ENCODE results near the gene MACC1. TPM values are rescaled to one million over a fixed set of nuclear protein-coding genes. Genes with fewer than 3 reads are reported as not detected.
"Not testable (repeated sequence)": the region's sequence is repeated elsewhere in the genome, so short reads cannot be mapped to it uniquely, and the experiment has no call there.

The MACC1 gene
- total RNA-seq, 1 donor from 2014 or later: 0.13 TPM

- intact Hi-C loops (cut with DNase I): no loop called here
- DNase-seq (ENCODE audit: low spot score): no peak
Observed at GRCh38 chr7:20188567-20188966, 28.6 kb downstream of the MACC1 start.

GRCh38 chr7:20187850-20188249 is 29.3 kb downstream of the MACC1 start:
- DNase-seq (ENCODE audit: low spot score); intact Hi-C loops (cut with DNase I): not testable (repeated sequence)

- DNase-seq (ENCODE audit: low spot score): no peak
- intact Hi-C loops (cut with DNase I): no loop called here
Observed at GRCh38 chr7:20185988-20186387, 31.2 kb downstream of the MACC1 start.

GRCh38 chr7:20183086-20183485 is 34.1 kb downstream of the MACC1 start:
- intact Hi-C loops (cut with DNase I): no loop called here
- no peak for DNase-seq (ENCODE audit: low spot score)

DNA sequence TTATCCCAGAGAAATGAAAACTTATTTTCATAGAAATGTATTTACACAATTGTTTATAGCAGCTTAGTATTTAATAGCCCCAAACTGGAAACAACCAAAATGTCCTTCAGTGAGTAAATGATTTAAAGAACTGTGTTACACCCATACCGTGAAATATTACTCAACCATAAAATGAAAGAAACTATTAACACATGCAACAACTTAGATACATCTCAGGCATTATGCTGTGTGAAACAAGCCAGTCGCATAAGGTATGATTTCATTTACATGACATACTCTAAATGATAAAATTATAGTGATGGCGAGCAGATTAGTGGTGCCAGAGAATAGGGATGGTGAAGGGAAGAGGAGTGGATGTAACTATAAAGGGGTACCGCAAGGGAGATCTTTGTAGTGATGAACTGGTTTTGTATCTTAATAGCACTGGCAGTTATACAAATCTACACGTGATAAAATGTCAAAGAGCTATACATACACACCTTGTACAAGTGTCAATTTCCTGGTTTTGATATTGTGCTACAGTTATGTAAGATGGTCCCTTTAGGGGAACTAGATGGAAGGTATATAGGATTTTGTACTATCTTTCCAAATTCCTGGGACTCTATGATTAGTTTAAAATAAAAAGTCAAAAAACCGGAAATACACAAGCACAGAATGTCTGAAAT is 40.5 kb downstream of the MACC1 start:
- no peak for DNase-seq (ENCODE audit: low spot score)
- intact Hi-C loops (cut with DNase I): no loop called here

DNA sequence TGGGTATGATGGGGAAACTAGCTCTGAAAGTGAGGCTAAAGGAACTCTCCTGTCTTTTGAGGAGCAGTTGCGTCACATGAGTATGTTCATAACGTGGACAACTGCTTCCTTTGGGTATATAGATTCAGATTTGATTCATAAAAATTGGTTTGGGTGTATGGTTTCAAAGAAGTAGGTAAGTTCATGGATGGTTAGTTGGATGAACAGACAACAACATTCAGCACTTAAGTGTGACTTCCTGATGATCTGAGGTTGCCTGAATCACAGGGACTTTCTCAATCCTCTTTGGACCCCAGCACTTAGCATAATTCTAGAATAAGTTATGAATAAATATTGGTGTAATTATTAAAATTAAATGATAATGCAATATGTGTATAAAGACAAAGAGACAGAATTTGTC is 43.4 kb downstream of the MACC1 start:
- intact Hi-C loops (cut with DNase I): no loop called here

GRCh38 chr7:20172736-20173334 is 44.3 kb downstream of the MACC1 start:
- DNase-seq (ENCODE audit: low spot score): no peak
- intact Hi-C loops (cut with DNase I): no loop called here

More for the DNA sequence above, 43.4 kb downstream of the MACC1 start:
- DNase-seq (ENCODE audit: low spot score): no peak

DNA sequence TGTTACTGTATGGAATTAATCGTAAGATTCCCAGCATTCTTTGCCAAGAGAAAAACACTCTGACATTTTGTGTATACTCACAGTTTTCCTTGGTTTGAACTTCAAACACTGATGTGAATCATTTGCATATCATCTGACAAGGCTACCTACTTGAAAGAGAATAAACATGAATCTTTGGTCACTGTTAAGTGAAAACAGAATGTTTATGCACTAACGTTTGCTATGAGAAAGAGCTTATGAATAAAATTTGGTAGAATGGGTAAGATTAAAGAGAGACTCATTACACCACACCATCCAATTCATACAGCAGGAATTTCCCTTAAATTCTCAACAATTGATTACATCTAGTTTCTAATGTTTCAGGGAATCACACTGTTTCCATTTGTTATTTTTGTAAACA is 46.6 kb downstream of the MACC1 start:
- intact Hi-C loops (cut with DNase I): no loop called here
- DNase-seq (ENCODE audit: low spot score): no peak

- no peak for DNase-seq (ENCODE audit: low spot score)
- intact Hi-C loops (cut with DNase I): no loop called here
Observed at GRCh38 chr7:20165146-20165510, 52.1 kb downstream of the MACC1 start.

- DNase-seq (ENCODE audit: low spot score): no peak
- intact Hi-C loops (cut with DNase I): no loop called here
Observed at GRCh38 chr7:20164425-20165145, 52.6 kb downstream of the MACC1 start.

DNA sequence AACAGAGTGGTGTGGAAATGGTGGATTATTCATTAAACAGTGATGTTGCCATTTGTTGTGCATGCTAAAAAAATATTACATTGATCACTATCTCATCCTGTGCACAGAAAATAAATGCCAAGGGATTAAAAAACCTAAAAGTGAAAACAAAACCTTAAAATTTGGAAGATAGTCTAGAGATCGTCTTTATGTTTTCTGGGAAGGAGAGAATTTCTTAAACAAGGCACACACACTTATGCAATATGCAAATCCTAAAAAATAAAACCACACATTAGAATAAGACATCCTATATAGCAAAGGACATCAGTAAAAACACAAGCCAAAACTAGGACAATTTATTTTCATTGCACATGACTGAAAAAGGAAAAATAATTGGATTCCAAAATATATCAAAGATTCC is 54.5 kb downstream of the MACC1 start:
- DNase-seq (ENCODE audit: low spot score): no peak
- intact Hi-C loops (cut with DNase I): no loop called here

DNA sequence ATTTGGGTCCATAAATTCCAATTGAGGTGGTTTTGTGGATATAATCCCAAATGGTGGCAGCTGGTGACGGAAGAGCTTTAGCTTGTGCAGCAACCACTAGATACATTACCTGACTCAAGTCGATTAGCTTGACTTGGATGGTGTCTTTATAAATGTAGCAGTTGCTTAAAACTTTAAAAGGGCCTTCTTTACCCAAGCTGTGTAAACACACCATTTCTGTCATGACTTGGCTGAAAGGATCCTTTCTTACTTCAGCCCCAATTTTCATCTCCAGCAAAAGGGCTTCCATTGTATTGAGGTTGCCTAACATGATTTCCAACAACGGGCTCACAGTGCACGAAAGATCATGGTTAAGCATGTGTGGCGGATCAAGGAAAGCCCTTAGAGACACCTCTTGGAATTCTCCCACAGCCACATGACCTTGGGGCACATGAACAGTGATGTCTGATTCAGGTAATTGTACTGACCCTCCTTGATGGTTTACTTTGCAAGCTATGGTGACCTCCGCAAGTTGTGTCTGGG is 57.9 kb downstream of the MACC1 start:
- intact Hi-C loops (cut with DNase I): loop anchor here (2.0 kb wide), 1 partner anchor 440 kb away; no protein-coding TSS in a partner anchor
- DNase-seq (ENCODE audit: low spot score): no peak

DNA sequence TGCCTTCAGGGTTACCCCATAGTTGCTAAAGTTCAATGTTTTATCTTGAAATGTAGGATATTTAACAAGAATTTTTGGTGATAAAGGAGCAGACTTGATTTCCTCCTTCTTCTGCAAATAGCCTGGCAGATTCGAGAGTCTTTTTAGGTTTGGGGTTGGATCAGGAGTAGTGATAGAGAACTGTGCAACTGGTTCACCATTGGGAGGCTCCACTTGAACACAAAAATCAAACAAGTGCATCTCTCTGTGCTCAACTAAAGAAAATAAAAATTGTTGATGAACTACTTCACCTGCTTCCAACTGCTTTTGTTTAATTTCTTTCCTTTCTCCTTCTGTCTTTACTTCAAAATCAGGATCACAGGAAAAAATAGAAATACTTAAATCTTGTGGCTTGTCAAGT is 58.5 kb downstream of the MACC1 start:
- DNase-seq (ENCODE audit: low spot score): no peak
- intact Hi-C loops (cut with DNase I): loop anchor here (2.0 kb wide), 1 partner anchor 440 kb away; no protein-coding TSS in a partner anchor

GRCh38 chr7:20157456-20157855 is 59.7 kb downstream of the MACC1 start:
- intact Hi-C loops (cut with DNase I): no loop called here
- no peak for DNase-seq (ENCODE audit: low spot score)

- intact Hi-C loops (cut with DNase I): no loop called here
- no peak for DNase-seq (ENCODE audit: low spot score)
Observed at GRCh38 chr7:20153999-20154398, 63.2 kb downstream of the MACC1 start.

DNA sequence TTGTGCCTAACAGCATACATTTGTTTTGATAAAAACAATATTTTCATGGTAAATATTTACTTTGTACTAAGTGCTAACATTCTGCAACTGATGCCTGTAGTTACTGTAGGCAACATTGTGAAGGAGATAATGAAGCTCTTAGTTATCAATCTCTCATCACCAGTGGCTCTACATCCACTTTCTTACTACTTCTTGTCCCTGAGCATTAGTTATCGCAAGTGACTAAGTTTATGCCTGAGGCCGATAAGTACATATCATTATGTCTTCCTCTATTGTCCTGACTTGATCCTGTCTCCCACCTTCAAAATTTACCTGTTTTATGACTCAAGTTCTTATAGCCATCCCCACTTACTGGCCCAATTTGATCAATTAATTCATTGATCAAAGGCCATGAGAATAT is 63.6 kb downstream of the MACC1 start:
- no peak for DNase-seq (ENCODE audit: low spot score)
- intact Hi-C loops (cut with DNase I): no loop called here

GRCh38 chr7:20152511-20152910 is 64.7 kb downstream of the MACC1 start:
- intact Hi-C loops (cut with DNase I): no loop called here

DNA sequence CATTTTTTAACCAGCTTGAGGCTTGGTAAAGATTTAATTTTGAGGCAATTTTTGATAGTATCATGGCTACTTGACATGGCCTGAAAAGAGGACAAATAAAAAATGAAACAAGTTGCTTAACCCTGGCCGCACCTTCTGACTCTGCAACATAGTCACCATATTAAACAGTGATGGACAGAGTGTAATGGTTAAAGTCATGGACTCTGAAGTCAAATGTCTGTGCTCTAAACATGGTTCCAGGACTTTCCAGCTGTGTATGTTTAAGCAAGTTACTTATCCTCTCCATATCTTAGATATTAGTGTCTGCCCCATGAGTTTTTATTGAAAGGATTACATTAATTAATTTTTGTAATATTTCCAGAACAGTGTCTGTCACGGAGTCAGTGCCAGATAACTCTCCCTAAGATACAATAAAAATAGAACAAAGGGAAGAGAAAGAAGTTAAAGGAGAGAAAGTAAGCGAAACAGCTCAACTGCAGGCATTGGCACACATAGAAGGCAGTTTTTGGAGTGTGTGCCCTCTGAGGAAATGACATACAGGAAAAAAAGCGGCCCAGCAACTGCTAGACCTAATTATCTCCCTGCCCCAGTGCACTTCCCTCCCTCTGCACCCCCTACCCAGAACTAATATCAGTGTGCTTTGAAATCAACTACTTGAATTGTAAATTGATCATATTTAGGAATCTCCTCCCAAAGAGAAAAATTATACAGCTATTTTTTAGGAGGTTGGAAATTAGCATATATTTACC is 65.3 kb downstream of the MACC1 start:
- intact Hi-C loops (cut with DNase I): no loop called here
- no peak for DNase-seq (ENCODE audit: low spot score)

More at GRCh38 chr7:20152511-20152910, 64.7 kb downstream of the MACC1 start:
- no peak for DNase-seq (ENCODE audit: low spot score)

DNA sequence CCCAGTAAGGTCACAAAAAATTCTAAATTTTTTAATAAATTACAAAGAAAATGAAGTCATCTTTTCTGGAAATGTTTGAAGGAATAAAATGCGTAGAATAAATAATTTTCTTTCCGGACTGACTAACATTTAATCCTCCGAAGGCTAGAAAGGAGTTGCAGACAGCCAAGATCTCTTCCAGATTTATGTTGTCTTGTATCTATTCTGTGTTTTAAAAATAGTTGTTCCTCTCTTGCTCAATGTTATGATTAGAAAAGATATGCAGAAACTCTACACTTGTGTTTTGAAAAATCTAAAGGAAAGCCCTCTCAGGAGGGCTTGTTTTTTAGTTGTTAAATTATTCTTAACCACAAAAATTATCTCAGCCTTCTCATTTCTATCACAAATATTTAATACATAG is 70.7 kb downstream of the MACC1 start:
- DNase-seq (ENCODE audit: low spot score): no peak
- intact Hi-C loops (cut with DNase I): no loop called here

DNA sequence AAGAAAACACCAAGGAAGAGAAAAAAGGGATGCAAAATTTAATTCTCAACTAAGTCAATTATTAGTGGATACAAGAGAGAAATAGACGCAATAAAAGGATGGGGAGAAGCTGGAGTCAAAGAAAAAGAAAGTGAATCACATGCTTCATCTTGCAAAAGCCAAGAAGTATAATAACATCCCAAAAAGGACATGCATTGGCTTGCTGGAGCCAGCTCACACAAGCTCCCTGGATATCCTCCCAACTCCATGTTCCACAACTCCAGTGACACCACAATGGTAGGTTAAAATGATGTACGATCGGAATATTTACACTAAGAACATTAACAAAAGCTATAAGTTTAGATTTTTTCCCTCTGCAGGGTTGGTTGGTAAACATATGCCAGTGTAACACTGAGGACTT is 72.4 kb downstream of the MACC1 start:
- intact Hi-C loops (cut with DNase I): no loop called here
- DNase-seq (ENCODE audit: low spot score): no peak
